Measurements from ENCODE around the gene SETD1B.

- TF ChIP-seq POLR2A (IDR thresholded peaks at IDR 0.05) = no peak
- TF ChIP-seq, protein P1, sequence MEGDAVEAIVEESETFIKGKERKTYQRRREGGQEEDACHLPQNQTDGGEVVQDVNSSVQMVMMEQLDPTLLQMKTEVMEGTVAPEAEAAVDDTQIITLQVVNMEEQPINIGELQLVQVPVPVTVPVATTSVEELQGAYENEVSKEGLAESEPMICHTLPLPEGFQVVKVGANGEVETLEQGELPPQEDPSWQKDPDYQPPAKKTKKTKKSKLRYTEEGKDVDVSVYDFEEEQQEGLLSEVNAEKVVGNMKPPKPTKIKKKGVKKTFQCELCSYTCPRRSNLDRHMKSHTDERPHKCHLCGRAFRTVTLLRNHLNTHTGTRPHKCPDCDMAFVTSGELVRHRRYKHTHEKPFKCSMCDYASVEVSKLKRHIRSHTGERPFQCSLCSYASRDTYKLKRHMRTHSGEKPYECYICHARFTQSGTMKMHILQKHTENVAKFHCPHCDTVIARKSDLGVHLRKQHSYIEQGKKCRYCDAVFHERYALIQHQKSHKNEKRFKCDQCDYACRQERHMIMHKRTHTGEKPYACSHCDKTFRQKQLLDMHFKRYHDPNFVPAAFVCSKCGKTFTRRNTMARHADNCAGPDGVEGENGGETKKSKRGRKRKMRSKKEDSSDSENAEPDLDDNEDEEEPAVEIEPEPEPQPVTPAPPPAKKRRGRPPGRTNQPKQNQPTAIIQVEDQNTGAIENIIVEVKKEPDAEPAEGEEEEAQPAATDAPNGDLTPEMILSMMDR (IDR thresholded peaks at IDR 0.05) = no peak
These were observed 36.2 kb upstream of the SETD1B start for GRCh38 chr12:121767525-121768016.
